ENCODE results near the gene LAMB1. TPM values are rescaled to one million over a fixed set of nuclear protein-coding genes. Genes with fewer than 3 reads are reported as not detected.

LAMB1 gene
- polyA plus RNA-seq, 1 donor from 2014 or later = 7.6 TPM

- H3K79me2 ChIP-seq (replicated peaks; ENCODE audit: insufficient read depth, low read length) = no peaks in the 10 kb centered on the region
These were observed 22.8 kb downstream of the LAMB1 start for GRCh38 chr7:107980171-107980570.

GRCh38 chr7:107978815-107979408 is 24.0 kb downstream of the LAMB1 start:
- Histone ChIP-seq H3K4me3 (ENCODE audit: low read length) (no peak overlapping the region), H3K9ac (ENCODE audit: low read length) (no peak overlapping the region), H3K27me3 (ENCODE audit: insufficient read depth, low read depth, low read length) (no peaks in the 10 kb centered on the region), H3K27ac (ENCODE audit: low read length) (no peak overlapping the region), H2AFZ (ENCODE audit: low read depth, low read length) (no peak overlapping the region), H4K20me1 (ENCODE audit: insufficient read depth) (no peaks in the 10 kb centered on the region), H3K9me3 (ENCODE audit: low read length) (no peaks in the 10 kb centered on the region), H3F3A (ENCODE audit: insufficient read depth, low read length, poor library complexity, severe bottlenecking) (no peaks in the 10 kb centered on the region), H3K79me2 (replicated peaks; ENCODE audit: insufficient read depth, low read length) (no peaks in the 10 kb centered on the region), H3K36me3 (ENCODE audit: insufficient read depth, low read length) (no peaks in the 10 kb centered on the region), H3K9me2 (ENCODE audit: insufficient read depth, low read length) (no peaks in the 10 kb centered on the region), H3K4me2 (ENCODE audit: low read length) (no peak overlapping the region)
- TF ChIP-seq TAF1 (IDR thresholded peaks at IDR 0.05; ENCODE audit: low read depth) (no peak), POLR2AphosphoS5 (IDR thresholded peaks at IDR 0.05) (no peak), REST (IDR thresholded peaks at IDR 0.05; ENCODE audit: borderline replicate concordance) (no peak), SMC3 (conservative IDR thresholded peaks at IDR 0.05; ENCODE audit: poor library complexity) (no peak), MXI1 (conservative IDR thresholded peaks at IDR 0.05; ENCODE audit: poor library complexity, severe bottlenecking) (no peak)

More at GRCh38 chr7:107980171-107980570, 22.8 kb downstream of the LAMB1 start:
- no peaks in the 10 kb centered on the region for H3K9me3 ChIP-seq (ENCODE audit: low read length)
- no peaks in the 10 kb centered on the region for H3K36me3 ChIP-seq (ENCODE audit: insufficient read depth, low read length)
- no peaks in the 10 kb centered on the region for H3K27me3 ChIP-seq (ENCODE audit: insufficient read depth, low read depth, low read length)
- H3K4me2 ChIP-seq (ENCODE audit: low read length) = no peak overlapping the region
- H3K4me3 ChIP-seq (ENCODE audit: low read length) = no peak overlapping the region
- no peak overlapping the region for H3K27ac ChIP-seq (ENCODE audit: low read length)
- no peaks in the 10 kb centered on the region for H4K20me1 ChIP-seq (ENCODE audit: insufficient read depth)
- no peaks in the 10 kb centered on the region for H3K9me2 ChIP-seq (ENCODE audit: insufficient read depth, low read length)
- no peak overlapping the region for H2AFZ ChIP-seq (ENCODE audit: low read depth, low read length)
- TF ChIP-seq CTCF (IDR thresholded peaks at IDR 0.05; ENCODE audit: poor library complexity, severe bottlenecking) (no peak), SMC3 (conservative IDR thresholded peaks at IDR 0.05; ENCODE audit: poor library complexity) (no peak), RAD21 (conservative IDR thresholded peaks at IDR 0.05) (no peak), MXI1 (conservative IDR thresholded peaks at IDR 0.05; ENCODE audit: poor library complexity, severe bottlenecking) (no peak)
- no peaks in the 10 kb centered on the region for H3F3A ChIP-seq (ENCODE audit: insufficient read depth, low read length, poor library complexity, severe bottlenecking)
- H3K9ac ChIP-seq (ENCODE audit: low read length) = no peak overlapping the region

GRCh38 chr7:107977048-107977447 is 25.9 kb downstream of the LAMB1 start:
- Histone ChIP-seq H3K4me2 (ENCODE audit: low read length) (no peak overlapping the region), H3K4me3 (ENCODE audit: low read length) (no peak overlapping the region), H3K79me2 (replicated peaks; ENCODE audit: insufficient read depth, low read length) (no peaks in the 10 kb centered on the region), H3K9me2 (ENCODE audit: insufficient read depth, low read length) (no peaks in the 10 kb centered on the region), H3K9me3 (ENCODE audit: low read length) (no peaks in the 10 kb centered on the region), H3K9ac (ENCODE audit: low read length) (no peak overlapping the region), H4K20me1 (ENCODE audit: insufficient read depth) (no peaks in the 10 kb centered on the region), H3K36me3 (ENCODE audit: insufficient read depth, low read length) (no peaks in the 10 kb centered on the region), H3K27me3 (ENCODE audit: insufficient read depth, low read depth, low read length) (no peaks in the 10 kb centered on the region), H2AFZ (ENCODE audit: low read depth, low read length) (no peak overlapping the region), H3F3A (ENCODE audit: insufficient read depth, low read length, poor library complexity, severe bottlenecking) (no peaks in the 10 kb centered on the region), H3K27ac (ENCODE audit: low read length) (no peak overlapping the region)
- TF ChIP-seq CTCF (IDR thresholded peaks at IDR 0.05; ENCODE audit: poor library complexity, severe bottlenecking) (no peak), POLR2AphosphoS5 (IDR thresholded peaks at IDR 0.05) (no peak), SMC3 (conservative IDR thresholded peaks at IDR 0.05; ENCODE audit: poor library complexity) (no peak), RAD21 (conservative IDR thresholded peaks at IDR 0.05) (no peak), EZH2 (IDR thresholded peaks at IDR 0.05; ENCODE audit: borderline replicate concordance, insufficient read depth, low read length, poor library complexity, severe bottlenecking) (no peak), TAF1 (IDR thresholded peaks at IDR 0.05; ENCODE audit: low read depth) (no peak), REST (IDR thresholded peaks at IDR 0.05; ENCODE audit: borderline replicate concordance) (no peak), EP300 (conservative IDR thresholded peaks at IDR 0.05; ENCODE audit: poor library complexity, severe bottlenecking) (no peak), MXI1 (conservative IDR thresholded peaks at IDR 0.05; ENCODE audit: poor library complexity, severe bottlenecking) (no peak)

Data from neural cell (in vitro differentiated cells).